H1 (cell line): ENCODE measurements around the gene TMA7. TPM values are rescaled to one million over a fixed set of nuclear protein-coding genes. Genes with fewer than 3 reads are reported as not detected.

Experiments used
- CTCF ChIA-PET: fragments of 300-600 bp; sonication (Branson Sonifier 250); formaldehyde crosslinking; loops from one replicate; lab custom pipeline; 2021; ENCODE audit not compliant: partially characterized antibody; lab: Charles Lee
- POLR2A ChIA-PET: fragments of 300-600 bp; sonication (Branson Sonifier 250); formaldehyde crosslinking; loops from one replicate; lab custom pipeline; 2021; ENCODE audit warnings: inconsistent platforms; ENCODE audit not compliant: partially characterized antibody; lab: Charles Lee
- DNase-seq, 2 experiments: peaks; one replicate each; pipeline versions ENCODE4 v3.0.0 to v3.0.0-alpha.2; 2010 to 2022; ENCODE audit warnings: low spot score in 2 of 2, low read depth in 1 of 2, mixed read lengths in 1 of 2
- FAIRE-seq: peaks from 2 replicates; lab custom pipeline; 2011; peaks lifted over from hg19 to GRCh38; lab: Jason Lieb, UNC
- H2AFZ ChIP-seq: 2 replicates; pipeline ENCODE4 v1.8.1; 2012; ENCODE audit warnings: low read length, inconsistent platforms
- H2AK5ac ChIP-seq: 2 replicates; pipeline ENCODE4 v1.6.1; 2013; ENCODE audit warnings: low read depth, low read length
- H2BK120ac ChIP-seq: replicated peaks from 2 replicates; pipeline ENCODE3; 2013; ENCODE audit warnings: low read depth, low read length, inconsistent platforms
- H2BK12ac ChIP-seq: 2 replicates; pipeline ENCODE4 v1.6.1; 2013; ENCODE audit warnings: low read depth, low read length
- H2BK15ac ChIP-seq: 2 replicates; pipeline ENCODE4 v1.6.1; 2013; ENCODE audit warnings: low read length
- H2BK20ac ChIP-seq: 2 replicates; pipeline ENCODE4 v1.6.1; 2013; ENCODE audit warnings: low read length
- H2BK5ac ChIP-seq: 2 replicates; pipeline ENCODE4 v1.6.1; 2013; ENCODE audit warnings: low read depth, low read length
- H3K14ac ChIP-seq: 2 replicates; pipeline ENCODE4 v1.6.1; 2013; ENCODE audit warnings: inconsistent platforms; ENCODE audit not compliant: insufficient read length
- H3K18ac ChIP-seq: 2 replicates; pipeline ENCODE4 v1.6.1; 2013; ENCODE audit warnings: low read length; ENCODE audit errors: extremely low read depth
- H3K23ac ChIP-seq: 2 replicates; pipeline ENCODE4 v1.6.1; 2013; ENCODE audit warnings: inconsistent platforms; ENCODE audit not compliant: insufficient read length
- H3K23me2 ChIP-seq: 2 replicates; pipeline ENCODE4 v1.6.1; 2013; ENCODE audit warnings: low read depth, low read length
- H3K27ac ChIP-seq: 2 replicates; pipeline ENCODE4 v1.6.1; 2011; ENCODE audit warnings: low read depth, low read length, inconsistent platforms
- H3K27me3 ChIP-seq, 4 experiments: replicated peaks in 1 of 4; 1 replicate in 1 of 4; 2 replicates in 3 of 4; pipeline versions ENCODE4 v1.6.1 to v1.8.1; 2011 to 2013; ENCODE audit warnings: low read length in 3 of 4, mild to moderate bottlenecking in 3 of 4, inconsistent platforms in 2 of 4, mixed read lengths in 2 of 4, moderate library complexity in 1 of 4; ENCODE audit not compliant: control insufficient read depth in 3 of 4, insufficient read depth in 3 of 4; ENCODE audit errors: extremely low read depth in 1 of 4
- H3K36me3 ChIP-seq, 4 experiments: 2 replicates each; pipeline versions ENCODE4 v1.6.1 to v1.8.1; 2011 to 2013; ENCODE audit warnings: mild to moderate bottlenecking in 4 of 4, low read length in 3 of 4, moderate library complexity in 2 of 4, control low read depth in 1 of 4, inconsistent platforms in 1 of 4; ENCODE audit not compliant: insufficient read depth in 4 of 4, control insufficient read depth in 2 of 4
- H3K4ac ChIP-seq: replicated peaks from 2 replicates; pipeline ENCODE3; 2013; ENCODE audit warnings: low read length, low read depth, mixed read lengths, inconsistent platforms; ENCODE audit not compliant: insufficient read length
- H3K4me1 ChIP-seq, 4 experiments: replicated peaks in 1 of 4; 1 replicate in 1 of 4; 2 replicates in 3 of 4; pipeline versions ENCODE4 v1.6.1 to v1.8.1; 2011 to 2013; ENCODE audit warnings: low read length in 3 of 4, inconsistent platforms in 2 of 4, mixed read lengths in 1 of 4; ENCODE audit not compliant: insufficient read depth in 4 of 4, control insufficient read depth in 3 of 4
- H3K4me2 ChIP-seq, 2 experiments: 2 replicates each; pipeline versions ENCODE4 v1.6.1 to v1.8.1; 2011 to 2013; ENCODE audit warnings: low read depth in 2 of 2, low read length in 2 of 2, control low read depth in 1 of 2, inconsistent platforms in 1 of 2, mild to moderate bottlenecking in 1 of 2; ENCODE audit not compliant: insufficient read depth in 1 of 2
- H3K4me3 ChIP-seq, 4 experiments: fragments of 200-600, 300-600 bp in 1 of 4; sonication (generic), shearing (Covaris generic), sonication (Bioruptor Twin) in 1 of 4; 2 replicates each; pipeline versions ENCODE4 v1.5.1 to v1.8.1; 2011 to 2016; ENCODE audit warnings: low read length in 4 of 4, low read depth in 3 of 4, control low read depth in 2 of 4, inconsistent platforms in 2 of 4, mild to moderate bottlenecking in 2 of 4, mixed read lengths in 1 of 4, moderate library complexity in 1 of 4; ENCODE audit not compliant: insufficient read depth in 2 of 4; ENCODE audit errors: extremely low read depth in 1 of 4
- H3K56ac ChIP-seq: replicated peaks from 2 replicates; pipeline ENCODE3; 2013; ENCODE audit warnings: low read depth, mild to moderate bottlenecking, mixed read lengths, low read length, inconsistent platforms; ENCODE audit not compliant: insufficient read length
- H3K79me1 ChIP-seq: 2 replicates; pipeline ENCODE4 v1.6.1; 2013; ENCODE audit warnings: low read depth, low read length, control low read depth
- H3K79me2 ChIP-seq, 2 experiments: 2 replicates each; pipeline versions ENCODE4 v1.6.1 to v1.8.1; 2012 to 2013; ENCODE audit warnings: low read length in 2 of 2, mild to moderate bottlenecking in 2 of 2, inconsistent platforms in 1 of 2; ENCODE audit not compliant: insufficient read depth in 2 of 2, control insufficient read depth in 1 of 2
- H3K9ac ChIP-seq, 4 experiments: replicated peaks in 1 of 4; 1 replicate in 1 of 4; 2 replicates in 3 of 4; pipeline versions ENCODE4 v1.6.1 to v1.8.1; 2011 to 2013; ENCODE audit warnings: low read depth in 3 of 4, low read length in 3 of 4, control low read depth in 2 of 4, mild to moderate bottlenecking in 2 of 4, moderate library complexity in 2 of 4, inconsistent platforms in 1 of 4; ENCODE audit errors: extremely low read depth in 1 of 4
- H3K9me3 ChIP-seq, 2 experiments: 2 replicates each; pipeline versions ENCODE4 v1.6.1 to v1.8.1; 2012 to 2013; ENCODE audit warnings: mild to moderate bottlenecking in 2 of 2, moderate library complexity in 2 of 2, control low read depth in 1 of 2, inconsistent platforms in 1 of 2, low read depth in 1 of 2, low read length in 1 of 2, mixed read lengths in 1 of 2; ENCODE audit not compliant: insufficient read depth in 2 of 2
- H4K20me1 ChIP-seq, 2 experiments: replicated peaks in 1 of 2; 2 replicates each; pipeline versions ENCODE3 to v1.8.1; 2011 to 2013; ENCODE audit warnings: inconsistent platforms in 2 of 2, low read length in 2 of 2, mild to moderate bottlenecking in 1 of 2; ENCODE audit not compliant: insufficient read depth in 2 of 2, control insufficient read depth in 1 of 2
- H4K5ac ChIP-seq: 2 replicates; pipeline ENCODE4 v1.6.1; 2013; ENCODE audit warnings: low read length, low read depth, mixed read lengths, inconsistent platforms; ENCODE audit not compliant: insufficient read length
- H4K8ac ChIP-seq: 2 replicates; pipeline ENCODE4 v1.8.0; 2013; ENCODE audit warnings: mild to moderate bottlenecking, moderate library complexity, low read length, inconsistent platforms; ENCODE audit not compliant: insufficient read depth; ENCODE audit errors: extremely low read depth
- H4K91ac ChIP-seq: replicated peaks from 2 replicates; pipeline ENCODE3; 2013; ENCODE audit warnings: low read length, mixed read lengths, inconsistent platforms; ENCODE audit not compliant: insufficient read length
- ASH2L ChIP-seq: fragments of 200-600, 300-600 bp; sonication (generic); IDR thresholded peaks from one replicate; pipeline ENCODE4 v1.7.1; 2017; ENCODE audit warnings: low read length
- CBX5 ChIP-seq: fragments of 300-800, 300-1000 bp; sonication (generic); IDR thresholded peaks from 2 replicates; pipeline ENCODE4 v1.7.1; 2016; ENCODE audit warnings: antibody characterized with exemption, low read length, low read depth
- CREB1 ChIP-seq: IDR thresholded peaks from 2 replicates; pipeline ENCODE4 v1.6.1; 2012; ENCODE audit warnings: inconsistent platforms
- KDM5A ChIP-seq: fragments of 200-600 bp; IDR thresholded peaks from 2 replicates; pipeline ENCODE4 v1.7.1; 2012; ENCODE audit warnings: mild to moderate bottlenecking, low read length, inconsistent platforms, mixed read lengths
- PHF8 ChIP-seq: fragments of 200-600 bp; sonication (generic); conservative IDR thresholded peaks from 2 replicates; pipeline ENCODE4 v1.7.1; 2012; ENCODE audit warnings: low read depth, mild to moderate bottlenecking, inconsistent platforms, low read length, moderate library complexity
- RBBP5 ChIP-seq: IDR thresholded peaks from 2 replicates; pipeline ENCODE4 v1.7.1; 2012; ENCODE audit warnings: low read depth, mild to moderate bottlenecking, inconsistent platforms, low read length, moderate library complexity, borderline replicate concordance
- RNF2 ChIP-seq: fragments of 200-900, 300-1000 bp; sonication (generic); IDR thresholded peaks from 2 replicates; pipeline ENCODE4 v1.7.1; 2016; ENCODE audit warnings: borderline replicate concordance, low read depth, mild to moderate bottlenecking, antibody characterized with exemption, low read length; ENCODE audit not compliant: poor library complexity, severe bottlenecking; ENCODE audit errors: missing control alignments
- SP2 ChIP-seq: IDR thresholded peaks from 2 replicates; pipeline ENCODE4 v1.6.1; 2012; ENCODE audit warnings: mild to moderate bottlenecking, low read length, inconsistent platforms
- SRF ChIP-seq: IDR thresholded peaks from 2 replicates; pipeline ENCODE4 v1.6.1; 2011; ENCODE audit warnings: mild to moderate bottlenecking, low read depth, low read length, moderate library complexity
- WGBS, 2 experiments: shearing (Covaris generic) in 1 of 2; methylation state at CpG; one replicate each; pipeline versions ENCODE4 v1.1.6 to v1.1.7; 2013 to 2015; ENCODE audit warnings: low lambda C conversion rate in 2 of 2, mixed read lengths in 2 of 2, inconsistent platforms in 1 of 2, low coverage in 1 of 2, missing lambda C conversion rate in 1 of 2; ENCODE audit not compliant: insufficient replicate concordance in 2 of 2, insufficient coverage in 1 of 2, insufficient read length in 1 of 2; ENCODE audit errors: extremely low coverage in 1 of 2, missing lambda C conversion rate in 1 of 2; 5-methylcytosine and 5-hydroxymethylcytosine counted together
- polyA plus RNA-seq, 7 experiments: library from polyadenylated mRNA; depleted of rRNA in 3 of 7; stranded (reverse) in 5 of 7; unstranded in 2 of 7; fragments of >200 nt in 5 of 7; fragments of 200-250 nt in 2 of 7; gene quantifications; 1 replicate in 5 of 7; 2 replicates in 1 of 7; 4 replicates in 1 of 7; pipeline versions ENCODE4 v1.2.1 to v1.2.3, GENCODE V29; 2011 to 2013; ENCODE audit warnings: missing spikeins in 2 of 7, mixed read lengths in 2 of 7
- total RNA-seq: library from RNA; stranded (reverse); fragmentation: NEBNext Ultra II Directional; extraction: Animal tissue kit (Norgen Biotek cat#: 25700); gene quantifications from 2 replicates; pipeline ENCODE4 v1.2.1, GENCODE V29; 2021
- TF ChIP-seq, protein P1 (sequence below): IDR thresholded peaks from 2 replicates; pipeline ENCODE4 v1.6.1; 2011; ENCODE audit warnings: low read length, improper control_type of control experiment

Gene TMA7
- total and polyA plus RNA-seq, 2 of the 8 experiments (the other 6 are each of a cell fraction or from before 2014, with no cell fraction given): 138 to 305 TPM

GRCh38 chr3:48429960-48430707 is 9.9 kb upstream of the TMA7 start, which contains the start of gene PLXNB1:
Gene PLXNB1, minus strand, starts transcription at chr3:48430086. Its CDS starts 5,475 bp downstream, at chr3:48424611.
- H3K79me2 ChIP-seq: peaks cover 30 to 52% of the 10 kb centered on the region in 2 experiments
- H2AK5ac ChIP-seq: peak within 1 kb of the TSS; percentile 93; the same call in 1 of the 2 replicates
- H2BK20ac ChIP-seq: 0 out of 2 replicates have a peak within 1 kb of the TSS, but pooled peaks have one; percentile 53
- peak within 1 kb of the TSS; percentile 81; the same call in 1 of the 2 replicates for H2BK12ac ChIP-seq
- POLR2A ChIA-PET: interaction anchor here (0.7 to 31.5 kb wide), 17 partner anchors 8 to 271 kb away, joined by 3 to 650 read pairs (median 5); partner anchors contain the start of genes ATRIP, CCDC51, TMA7 and ZNF589
- H3K4ac ChIP-seq: no peak within 1 kb of the TSS
- no peaks in the 10 kb centered on the region for H3K9me3 ChIP-seq
- peak within 1 kb of the TSS; percentile 66 to 85 (median 76) for H3K4me3 ChIP-seq
- H3K27me3 ChIP-seq: no peaks in the 10 kb centered on the region
- H3K14ac ChIP-seq: no peak within 1 kb of the TSS
- peaks cover 7 to 34% (median 21%) of the 10 kb centered on the region in 4 experiments for H3K4me1 ChIP-seq
- H3K27ac ChIP-seq: peak within 1 kb of the TSS; percentile 94
- peak within 1 kb of the TSS; percentile 97; the same call in 1 of the 2 replicates for H2BK15ac ChIP-seq
- FAIRE-seq (peak; percentile 79), DNase-seq (peak; percentile 87 to 91)
- H3K9ac ChIP-seq: peak within 1 kb of the TSS; percentile 63 to 98 (median 94)
- H2BK120ac ChIP-seq: no peak within 1 kb of the TSS
- H3K4me2 ChIP-seq: peak within 1 kb of the TSS; percentile 91 to 98
- H3K36me3 ChIP-seq: peaks cover 4 to 26% (median 12%) of the 10 kb centered on the region in 4 experiments; a peak in 6 of 8 replicates
- H3K23ac ChIP-seq: no peak within 1 kb of the TSS
- H3K18ac ChIP-seq: peak within 1 kb of the TSS; percentile 89
- 7% methylated on average over 13 of the region's 15 CpGs; no CpG with 5 or more reads in 1 of the 2 experiments for whole genome bisulfite sequencing, 2 experiments
- peaks cover 27% of the 10 kb centered on the region for H3K79me1 ChIP-seq
- peaks cover 13% of the 10 kb centered on the region for H3K23me2 ChIP-seq
- H4K91ac ChIP-seq: peak within 1 kb of the TSS; percentile 71
- peak within 1 kb of the TSS; percentile 73 for H4K5ac ChIP-seq
- no peak within 1 kb of the TSS; the same call in none of the 2 replicates for H4K8ac ChIP-seq
- H2AFZ ChIP-seq: no peak within 1 kb of the TSS
- peak within 1 kb of the TSS; percentile 91 for H2BK5ac ChIP-seq
- H3K56ac ChIP-seq: peak within 1 kb of the TSS; percentile 74
- peaks cover 7 to 16% of the 10 kb centered on the region in 2 experiments for H4K20me1 ChIP-seq
- CTCF ChIA-PET: interaction anchor here (0.9 to 7.7 kb wide), 9 partner anchors 7 to 160 kb away, joined by 3 to 138 read pairs (median 5); no protein-coding TSS in a partner anchor
- TF ChIP-seq RNF2 (no peak), PHF8 (no peak), CREB1 (peak; percentile 56; the same call in 1 of the 2 replicates), ASH2L (peak; percentile 41), CBX5 (no peak), SP2 (no peak), KDM5A (no peak), RBBP5 (0 out of 2 replicates have a peak, but pooled peaks have one; percentile 64), SRF (no peak)
- TF ChIP-seq, protein P1, sequence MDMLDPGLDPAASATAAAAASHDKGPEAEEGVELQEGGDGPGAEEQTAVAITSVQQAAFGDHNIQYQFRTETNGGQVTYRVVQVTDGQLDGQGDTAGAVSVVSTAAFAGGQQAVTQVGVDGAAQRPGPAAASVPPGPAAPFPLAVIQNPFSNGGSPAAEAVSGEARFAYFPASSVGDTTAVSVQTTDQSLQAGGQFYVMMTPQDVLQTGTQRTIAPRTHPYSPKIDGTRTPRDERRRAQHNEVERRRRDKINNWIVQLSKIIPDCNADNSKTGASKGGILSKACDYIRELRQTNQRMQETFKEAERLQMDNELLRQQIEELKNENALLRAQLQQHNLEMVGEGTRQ: no peak
